Activated T-cell treated with anti-CD3 and anti-CD28 coated beads for 24 hours (primary cell): Measurements from ENCODE around the gene PRKCG.

Experiments used
- DNase-seq: peaks from one replicate; pipeline ENCODE4 v3.0.0-alpha.2; 2020; ENCODE audit warnings: low read depth

The PRKCG gene

GRCh38 chr19:53872762-53873161 is 9.2 kb upstream of the PRKCG start:
- DNase-seq = no peak

- no peak for DNase-seq
These were observed 8.0 kb upstream of the PRKCG start for GRCh38 chr19:53873773-53874605.

- DNase-seq = no peak
These were observed 7.4 kb upstream of the PRKCG start for GRCh38 chr19:53874606-53874990.

- DNase-seq = no peak
These were observed 6.2 kb upstream of the PRKCG start for GRCh38 chr19:53875602-53876325.

GRCh38 chr19:53876651-53877224 is 5.3 kb upstream of the PRKCG start:
- no peak for DNase-seq

- no peak for DNase-seq
These were observed 4.6 kb upstream of the PRKCG start for GRCh38 chr19:53877361-53877766.

- DNase-seq = no peak
These were observed 3.2 kb upstream of the PRKCG start for GRCh38 chr19:53878776-53879139.

GRCh38 chr19:53879140-53880081 is 2.6 kb upstream of the PRKCG start:
- peak; percentile 79 for DNase-seq

- DNase-seq = no peak
These were observed 1.1 kb upstream of the PRKCG start for GRCh38 chr19:53880711-53881481.

- no peak for DNase-seq
These were observed 524 bp downstream of the PRKCG start for GRCh38 chr19:53882391-53883050.

- no peak for DNase-seq
These were observed 1.2 kb downstream of the PRKCG start for GRCh38 chr19:53883231-53883661.

- DNase-seq = no peak
These were observed 1.7 kb downstream of the PRKCG start for GRCh38 chr19:53883741-53884140.

- no peak for DNase-seq
These were observed 2.3 kb downstream of the PRKCG start for GRCh38 chr19:53884256-53884655.

GRCh38 chr19:53885036-53885435 is 3.0 kb downstream of the PRKCG start:
- DNase-seq = no peak

- no peak for DNase-seq
These were observed 10.4 kb downstream of the PRKCG start for GRCh38 chr19:53892301-53892980.

- DNase-seq = no peak
These were observed 11.0 kb downstream of the PRKCG start for GRCh38 chr19:53892981-53893325.

GRCh38 chr19:53894707-53895106 is 12.7 kb downstream of the PRKCG start:
- DNase-seq = no peak

GRCh38 chr19:53896682-53897081 is 14.7 kb downstream of the PRKCG start:
- no peak for DNase-seq

- no peak for DNase-seq
These were observed 15.5 kb downstream of the PRKCG start for GRCh38 chr19:53897459-53897858.

- DNase-seq = no peak
These were observed 16.2 kb downstream of the PRKCG start for GRCh38 chr19:53898166-53898565.
